ENCODE measurements around the gene ZBTB20.

DNA sequence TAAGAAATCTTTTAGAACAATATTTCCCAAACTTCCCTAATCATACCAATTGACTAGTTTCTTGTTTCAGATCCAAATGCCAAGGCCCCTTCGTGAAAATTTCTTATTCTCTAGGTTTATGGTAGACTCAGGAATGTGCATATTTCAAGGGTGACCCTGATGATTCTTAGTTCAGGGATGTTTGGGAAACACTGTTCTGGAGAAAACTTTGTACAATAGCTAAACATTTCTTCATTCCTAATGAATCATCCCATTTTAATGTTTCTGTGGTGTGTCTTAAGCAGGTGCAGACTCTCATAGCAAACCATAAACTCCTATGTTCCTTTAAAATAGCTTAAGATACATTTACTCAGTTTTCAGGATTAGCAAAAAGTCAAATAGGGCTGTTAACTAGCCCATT is 538.8 kb downstream of the ZBTB20 start:
- TF ChIP-seq ETV6 (conservative IDR thresholded peaks at IDR 0.05 in 1 of 2, IDR thresholded peaks at IDR 0.05 in 1 of 2; ENCODE audit: borderline replicate concordance in 1 of 2, low read depth in 1 of 2): no peak
- TF ChIP-seq GABPA (IDR thresholded peaks at IDR 0.05; ENCODE audit: low read depth): no peak
- no peak for TF ChIP-seq FOS (IDR thresholded peaks at IDR 0.05; ENCODE audit: borderline replicate concordance, extremely low read depth, insufficient read length)
- TF ChIP-seq, protein P1, sequence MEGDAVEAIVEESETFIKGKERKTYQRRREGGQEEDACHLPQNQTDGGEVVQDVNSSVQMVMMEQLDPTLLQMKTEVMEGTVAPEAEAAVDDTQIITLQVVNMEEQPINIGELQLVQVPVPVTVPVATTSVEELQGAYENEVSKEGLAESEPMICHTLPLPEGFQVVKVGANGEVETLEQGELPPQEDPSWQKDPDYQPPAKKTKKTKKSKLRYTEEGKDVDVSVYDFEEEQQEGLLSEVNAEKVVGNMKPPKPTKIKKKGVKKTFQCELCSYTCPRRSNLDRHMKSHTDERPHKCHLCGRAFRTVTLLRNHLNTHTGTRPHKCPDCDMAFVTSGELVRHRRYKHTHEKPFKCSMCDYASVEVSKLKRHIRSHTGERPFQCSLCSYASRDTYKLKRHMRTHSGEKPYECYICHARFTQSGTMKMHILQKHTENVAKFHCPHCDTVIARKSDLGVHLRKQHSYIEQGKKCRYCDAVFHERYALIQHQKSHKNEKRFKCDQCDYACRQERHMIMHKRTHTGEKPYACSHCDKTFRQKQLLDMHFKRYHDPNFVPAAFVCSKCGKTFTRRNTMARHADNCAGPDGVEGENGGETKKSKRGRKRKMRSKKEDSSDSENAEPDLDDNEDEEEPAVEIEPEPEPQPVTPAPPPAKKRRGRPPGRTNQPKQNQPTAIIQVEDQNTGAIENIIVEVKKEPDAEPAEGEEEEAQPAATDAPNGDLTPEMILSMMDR (IDR thresholded peaks at IDR 0.05 in 2 of 3, conservative IDR thresholded peaks at IDR 0.05 in 1 of 3; ENCODE audit: control insufficient read depth in 2 of 3, extremely low read depth in 1 of 3, insufficient read depth in 1 of 3, low read depth in 3 of 3, low read length in 3 of 3): no peak
- no peak for TF ChIP-seq GATAD2B (conservative IDR thresholded peaks at IDR 0.05; ENCODE audit: low read depth)
- TF ChIP-seq EED (IDR thresholded peaks at IDR 0.05; ENCODE audit: low read depth): no peak
- TF ChIP-seq NRF1 (conservative IDR thresholded peaks at IDR 0.05; ENCODE audit: low read depth, low read length): no peak
- no peak for TF ChIP-seq EZH2 (IDR thresholded peaks at IDR 0.05; ENCODE audit: borderline replicate concordance, control insufficient read depth, low read depth, low read length)
- TF ChIP-seq HDAC2 (IDR thresholded peaks at IDR 0.05): no peak
- no peak for TF ChIP-seq CBX5 (IDR thresholded peaks at IDR 0.05; ENCODE audit: low read depth)
- no peak for TF ChIP-seq CHD2 (IDR thresholded peaks at IDR 0.05; ENCODE audit: borderline replicate concordance, low read depth, low read length)
- no peak for TF ChIP-seq TAF1 (IDR thresholded peaks at IDR 0.05; ENCODE audit: borderline replicate concordance, low read depth, low read length)
- no peak for TF ChIP-seq TCF7 (IDR thresholded peaks at IDR 0.05; ENCODE audit: borderline replicate concordance)
